Suprapubic skin (tissue), 4 donors: ENCODE measurements around the gene PLXNA2. TPM values are rescaled to one million over a fixed set of nuclear protein-coding genes. Genes with fewer than 3 reads are reported as not detected.

Source experiments
- DNase-seq, 2 donors: peaks; one replicate each; pipeline ENCODE4 v3.0.0-alpha.2; 2019; ENCODE audit warnings: low spot score in 2 of 2
- H3K27ac ChIP-seq: fragments of 200-600 bp; sonication (generic); one replicate; pipeline ENCODE4 v1.5.1; 2019
- H3K27me3 ChIP-seq: fragments of 200-600 bp; sonication (generic); one replicate; pipeline ENCODE4 v1.5.1; 2019
- H3K36me3 ChIP-seq: fragments of 200-600 bp; sonication (generic); one replicate; pipeline ENCODE4 v1.5.1; 2019
- H3K4me1 ChIP-seq: fragments of 200-600 bp; sonication (generic); one replicate; pipeline ENCODE4 v1.5.1; 2019
- H3K4me3 ChIP-seq: fragments of 200-600 bp; sonication (generic); one replicate; pipeline ENCODE4 v1.5.1; 2019; ENCODE audit warnings: mild to moderate bottlenecking
- H3K9me3 ChIP-seq: fragments of 200-600 bp; sonication (generic); one replicate; pipeline ENCODE4 v1.5.1; 2019
- EP300 ChIP-seq: sonication (generic); formaldehyde crosslinking; IDR thresholded peaks from one replicate; pipeline ENCODE4 v1.6.1; 2017; ENCODE audit warnings: antibody characterized with exemption
- POLR2A ChIP-seq, 2 donors: fragments of 450-650 bp; IDR thresholded peaks; one replicate each; pipeline ENCODE4 v1.6.1; 2017; ENCODE audit warnings: antibody characterized with exemption in 2 of 2, mild to moderate bottlenecking in 2 of 2, moderate library complexity in 2 of 2
- POLR2AphosphoS5 ChIP-seq, 3 donors: sonication (generic); formaldehyde crosslinking; IDR thresholded peaks; one replicate each; pipeline ENCODE4 v1.6.1; 2017; ENCODE audit warnings: antibody characterized with exemption in 3 of 3
- WGBS: methylation state at CpG from one replicate; pipeline ENCODE4 v1.1.5; 2018; 5-methylcytosine and 5-hydroxymethylcytosine counted together
- total RNA-seq, 4 donors: library from RNA; depleted of rRNA; stranded (reverse); fragments of >200 nt; gene quantifications; one replicate each; pipeline ENCODE4 v1.1.0, GENCODE V29; 2016
- TF ChIP-seq, protein P1 (sequence below), 2 donors: fragments of 200-600 bp in 1 of 2; fragments of 450-650 bp in 1 of 2; sonication (generic) in 1 of 2; IDR thresholded peaks; one replicate each; pipeline ENCODE4 v1.5.1; 2016 to 2019; ENCODE audit warnings: antibody characterized with exemption in 2 of 2, mild to moderate bottlenecking in 1 of 2, moderate library complexity in 1 of 2

PLXNA2 gene
- total RNA-seq, 4 donors from 2014 or later, result 35.3 to 53.9 (median 45.7) TPM

DNA sequence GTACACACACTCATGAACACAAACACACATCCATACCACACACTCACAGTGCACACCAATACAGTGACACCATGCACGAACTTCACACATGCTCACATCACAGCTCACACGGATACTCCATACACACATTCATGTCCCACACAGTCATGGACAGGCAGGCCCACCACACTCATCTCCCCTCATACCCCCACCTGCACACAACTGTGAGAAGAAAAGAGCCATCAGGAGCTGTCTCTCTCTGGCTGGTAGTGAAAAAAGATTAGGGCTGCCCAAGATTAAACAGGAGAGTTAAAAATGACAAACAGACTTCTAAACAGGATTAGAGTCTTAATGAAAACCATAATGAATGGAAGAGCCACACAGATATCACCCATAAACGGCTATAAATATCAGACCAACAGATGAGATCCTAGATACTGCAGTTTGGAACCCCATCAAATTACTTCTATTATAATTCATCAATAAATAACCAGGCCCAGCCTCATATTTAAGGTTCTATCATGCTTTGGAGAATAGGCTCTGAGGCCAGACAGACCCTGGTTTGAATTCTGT, 122.3 kb downstream of the PLXNA2 start:
- WGBS, result 89% methylated on average over 3 of the region's 3 CpGs
- Histone ChIP-seq H3K9me3 (no peaks in the 10 kb centered on the region), H3K27ac (no peak overlapping the region), H3K27me3 (no peaks in the 10 kb centered on the region), H3K4me1 (no peaks in the 10 kb centered on the region), H3K36me3 (no peaks in the 10 kb centered on the region), H3K4me3 (no peak overlapping the region)
- DNase-seq, result no peak
- TF ChIP-seq POLR2AphosphoS5 (IDR thresholded peaks at IDR 0.05) (no peak), POLR2A (IDR thresholded peaks at IDR 0.05) (no peak)

DNA sequence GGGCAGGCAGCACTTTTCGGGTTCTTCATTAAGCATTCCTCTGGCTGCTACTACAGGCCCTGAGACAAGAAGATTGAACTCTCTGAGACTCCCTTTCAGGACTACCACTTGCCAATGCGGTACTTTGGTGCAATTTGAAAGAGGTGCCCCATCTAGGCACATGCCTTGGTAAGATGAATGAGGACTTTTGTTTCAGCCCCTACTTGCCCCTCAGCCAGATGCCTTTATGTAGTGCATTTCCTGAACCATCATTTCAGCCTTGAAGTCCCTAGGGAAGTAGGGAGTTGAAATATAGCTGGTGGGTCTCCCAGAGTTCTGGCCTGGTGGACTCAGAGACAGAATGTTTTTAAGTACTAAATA, 123.8 kb downstream of the PLXNA2 start:
- DNase-seq, result no peak
- WGBS, result 85% methylated on average over 2 of the region's 2 CpGs
- Histone ChIP-seq H3K27ac (no peak overlapping the region), H3K4me3 (no peak overlapping the region), H3K4me1 (no peaks in the 10 kb centered on the region), H3K9me3 (no peaks in the 10 kb centered on the region), H3K36me3 (no peaks in the 10 kb centered on the region), H3K27me3 (no peaks in the 10 kb centered on the region)
- TF ChIP-seq POLR2AphosphoS5 (IDR thresholded peaks at IDR 0.05) (no peak), EP300 (no peak)
- TF ChIP-seq, protein P1, sequence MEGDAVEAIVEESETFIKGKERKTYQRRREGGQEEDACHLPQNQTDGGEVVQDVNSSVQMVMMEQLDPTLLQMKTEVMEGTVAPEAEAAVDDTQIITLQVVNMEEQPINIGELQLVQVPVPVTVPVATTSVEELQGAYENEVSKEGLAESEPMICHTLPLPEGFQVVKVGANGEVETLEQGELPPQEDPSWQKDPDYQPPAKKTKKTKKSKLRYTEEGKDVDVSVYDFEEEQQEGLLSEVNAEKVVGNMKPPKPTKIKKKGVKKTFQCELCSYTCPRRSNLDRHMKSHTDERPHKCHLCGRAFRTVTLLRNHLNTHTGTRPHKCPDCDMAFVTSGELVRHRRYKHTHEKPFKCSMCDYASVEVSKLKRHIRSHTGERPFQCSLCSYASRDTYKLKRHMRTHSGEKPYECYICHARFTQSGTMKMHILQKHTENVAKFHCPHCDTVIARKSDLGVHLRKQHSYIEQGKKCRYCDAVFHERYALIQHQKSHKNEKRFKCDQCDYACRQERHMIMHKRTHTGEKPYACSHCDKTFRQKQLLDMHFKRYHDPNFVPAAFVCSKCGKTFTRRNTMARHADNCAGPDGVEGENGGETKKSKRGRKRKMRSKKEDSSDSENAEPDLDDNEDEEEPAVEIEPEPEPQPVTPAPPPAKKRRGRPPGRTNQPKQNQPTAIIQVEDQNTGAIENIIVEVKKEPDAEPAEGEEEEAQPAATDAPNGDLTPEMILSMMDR (IDR thresholded peaks at IDR 0.05), result no peak

DNA sequence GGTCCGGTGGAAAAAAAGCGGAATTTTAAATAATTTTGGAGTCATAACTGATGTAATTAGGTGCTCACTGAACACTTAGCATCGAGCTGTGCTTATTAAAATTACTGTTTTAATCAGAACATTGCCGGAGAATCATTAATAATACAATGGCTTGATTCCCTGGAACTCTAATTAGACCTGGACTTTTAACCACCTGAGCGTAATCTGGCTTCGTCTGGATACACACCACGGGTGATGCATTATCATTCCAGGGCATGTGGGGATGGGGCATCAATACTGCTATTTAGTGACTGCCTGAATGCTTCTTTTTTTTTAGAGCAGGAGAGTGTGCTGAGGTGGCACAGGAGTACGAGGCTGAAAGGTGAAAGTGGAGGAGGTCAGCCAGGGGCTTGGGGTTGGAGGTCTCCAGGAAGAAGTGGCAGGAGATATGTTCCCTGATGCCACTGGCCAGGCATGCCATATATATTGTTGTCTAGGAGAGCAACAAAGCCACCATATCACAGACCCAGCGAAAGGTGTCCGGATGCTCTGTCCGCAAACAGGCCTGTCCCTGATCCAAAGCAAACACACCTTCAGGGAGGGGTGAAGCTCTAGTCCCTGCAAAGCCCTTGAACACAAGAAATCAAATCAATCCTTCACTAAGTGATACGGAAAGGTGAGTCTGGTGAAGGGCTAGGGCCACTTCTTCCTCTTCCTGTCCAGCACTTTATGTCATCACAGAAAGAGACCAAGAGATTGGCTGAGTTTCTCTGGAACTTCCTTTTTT, 125.2 kb downstream of the PLXNA2 start:
- H3K9me3 ChIP-seq, result no peaks in the 10 kb centered on the region
- no peaks in the 10 kb centered on the region for H3K4me1 ChIP-seq
- WGBS, result 86% methylated on average over 12 of the region's 12 CpGs
- no peak overlapping the region for H3K27ac ChIP-seq
- DNase-seq, result no peak
- no peaks in the 10 kb centered on the region for H3K27me3 ChIP-seq
- no peak overlapping the region for H3K4me3 ChIP-seq
- no peak for TF ChIP-seq EP300
- TF ChIP-seq POLR2AphosphoS5 (IDR thresholded peaks at IDR 0.05), result no peak
- TF ChIP-seq POLR2A (IDR thresholded peaks at IDR 0.05), result no peak
- TF ChIP-seq, protein P1 (IDR thresholded peaks at IDR 0.05), result no peak
- H3K36me3 ChIP-seq, result no peaks in the 10 kb centered on the region

DNA sequence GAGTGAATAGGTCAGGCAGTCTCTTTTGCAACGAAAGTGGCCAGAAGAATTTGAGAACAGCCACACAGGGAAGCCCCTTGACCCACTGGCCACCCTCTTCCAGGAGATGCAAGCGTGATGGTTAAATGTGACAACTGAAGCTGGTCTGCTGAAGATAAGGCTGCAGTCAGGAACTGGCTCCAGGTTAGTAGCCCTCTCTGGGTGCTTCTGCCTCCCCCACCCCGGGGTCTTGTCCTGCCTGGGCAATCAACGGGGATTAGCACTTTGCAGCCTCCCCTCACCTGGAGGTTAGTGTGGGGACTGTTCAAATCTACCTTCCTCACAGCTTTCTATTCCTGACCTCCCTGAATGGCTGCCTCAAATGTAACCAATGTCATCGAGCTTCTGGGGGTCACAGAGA, 125.9 kb downstream of the PLXNA2 start:
- no peaks in the 10 kb centered on the region for H3K4me1 ChIP-seq
- WGBS, result 73% methylated on average over 5 of the region's 5 CpGs
- no peak overlapping the region for H3K4me3 ChIP-seq
- H3K27me3 ChIP-seq, result no peaks in the 10 kb centered on the region
- TF ChIP-seq, protein P1 (IDR thresholded peaks at IDR 0.05), result no peak
- TF ChIP-seq POLR2A (IDR thresholded peaks at IDR 0.05) (no peak), EP300 (no peak), POLR2AphosphoS5 (IDR thresholded peaks at IDR 0.05) (no peak)
- H3K27ac ChIP-seq, result no peak overlapping the region
- DNase-seq, result no peak
- no peaks in the 10 kb centered on the region for H3K9me3 ChIP-seq
- H3K36me3 ChIP-seq, result no peaks in the 10 kb centered on the region

DNA sequence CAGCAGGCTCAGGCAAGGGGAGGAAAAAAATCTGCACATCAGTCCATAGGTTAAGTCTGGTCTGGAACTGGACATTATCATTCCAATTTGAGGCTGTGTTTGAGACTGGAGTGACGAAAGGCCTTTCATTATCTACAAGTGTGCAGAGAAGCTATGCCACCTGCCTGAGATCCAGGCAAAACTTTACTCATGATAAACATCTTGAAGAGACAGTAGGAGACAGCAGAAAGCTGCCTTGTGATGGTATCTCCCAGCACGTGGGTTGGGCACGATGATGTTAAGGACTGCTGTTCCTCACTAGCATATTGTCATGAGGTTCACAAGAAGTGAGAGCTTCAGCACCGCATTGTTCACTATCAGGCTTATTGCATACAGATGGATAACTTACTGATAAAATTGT, 126.4 kb downstream of the PLXNA2 start:
- DNase-seq, result no peak
- Histone ChIP-seq H3K4me1 (no peaks in the 10 kb centered on the region), H3K9me3 (no peaks in the 10 kb centered on the region), H3K4me3 (no peak overlapping the region), H3K27me3 (no peaks in the 10 kb centered on the region), H3K27ac (no peak overlapping the region), H3K36me3 (no peaks in the 10 kb centered on the region)
- TF ChIP-seq POLR2AphosphoS5 (IDR thresholded peaks at IDR 0.05), result no peak
- no peak for TF ChIP-seq POLR2A (IDR thresholded peaks at IDR 0.05)
- no peak for TF ChIP-seq EP300
- TF ChIP-seq, protein P1 (IDR thresholded peaks at IDR 0.05), result no peak
- 81% methylated on average over 4 of the region's 4 CpGs for WGBS
